HG03575 (cell line): ENCODE results near the gene INTS6.
A peak's percentile ranks its signal among the peaks of the same experiment; 100 is the strongest.

Source experiments
- ATAC-seq: cut with Tn5 transposase; IDR thresholded peaks from one replicate; pipeline ENCODE4 v1.9.1; 2021; ENCODE audit not compliant: unreplicated experiment, insufficient number of reproducible peaks, low FRiP score; ENCODE audit errors: extremely low read depth

Gene INTS6

DNA sequence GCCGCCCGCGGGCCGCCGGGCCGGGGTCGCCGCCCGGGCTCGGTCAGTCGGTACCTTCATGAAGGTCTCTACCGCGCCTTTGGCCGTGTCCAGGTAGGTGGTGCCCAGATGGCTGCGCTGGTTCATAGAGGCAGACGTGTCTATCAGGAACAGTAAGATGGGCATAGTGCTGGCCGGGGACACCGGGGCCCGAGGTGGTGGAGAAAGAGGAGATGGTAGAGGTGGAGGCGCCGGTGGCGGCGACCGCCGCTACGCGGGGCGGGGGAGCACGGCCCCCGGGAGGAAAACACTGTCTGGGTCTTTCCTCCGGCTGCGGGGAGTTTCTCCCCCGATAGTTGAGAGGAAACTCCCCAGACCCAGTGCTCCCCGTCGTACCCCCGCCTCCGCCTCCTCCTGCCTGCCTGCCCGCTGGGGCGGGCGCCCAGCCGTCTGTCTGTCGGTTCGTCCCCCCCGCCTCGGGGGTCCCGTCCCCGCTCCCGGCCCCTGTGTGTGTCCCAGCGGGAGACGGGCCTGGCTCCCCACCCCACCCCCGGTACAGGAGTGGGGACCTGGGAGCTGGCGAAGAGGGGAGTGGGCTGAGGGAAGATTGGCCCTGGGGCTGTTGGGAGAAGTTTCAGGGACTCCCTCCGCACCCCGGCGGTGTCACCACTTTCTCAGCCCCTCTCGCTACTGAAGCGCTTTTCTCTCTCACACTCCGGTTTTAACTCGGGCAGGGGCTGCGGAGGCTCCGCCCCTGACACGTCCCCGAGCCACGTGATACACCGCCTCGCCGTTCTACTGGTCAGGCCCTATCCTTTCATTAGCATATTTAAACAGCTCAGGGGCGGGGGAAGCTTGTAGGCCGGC, at the start of gene INTS6:
Gene INTS6 (minus strand): TSS at position 676 of the 846 bp plus-strand sequence. CDS start 511 bp downstream, at position 165.
- peak; percentile 43 for ATAC-seq

DNA sequence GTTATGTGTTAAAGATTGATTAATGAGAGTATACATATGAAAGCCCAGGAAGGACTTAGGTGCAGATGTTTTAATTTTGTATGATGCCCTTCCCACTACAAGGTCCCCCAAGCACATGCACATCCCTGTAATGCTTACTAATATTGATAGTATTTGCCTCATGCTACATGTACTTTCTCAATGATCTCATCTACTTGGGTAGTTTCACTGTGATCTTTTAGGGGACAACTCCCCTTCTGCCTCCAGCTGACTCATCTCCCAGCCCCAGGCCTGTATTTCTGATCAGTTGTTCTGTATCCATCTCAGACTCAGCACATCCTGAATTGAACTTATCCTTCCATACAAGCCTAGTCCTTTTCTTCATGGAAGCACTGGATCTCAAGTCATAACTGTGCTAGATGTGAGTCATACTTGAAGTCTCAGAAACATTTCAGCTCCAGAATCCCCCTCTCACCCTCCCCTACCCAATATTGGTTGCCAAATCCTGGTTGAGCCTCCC, 49.4 kb upstream of the INTS6 start:
- peak; percentile 98 for ATAC-seq

DNA sequence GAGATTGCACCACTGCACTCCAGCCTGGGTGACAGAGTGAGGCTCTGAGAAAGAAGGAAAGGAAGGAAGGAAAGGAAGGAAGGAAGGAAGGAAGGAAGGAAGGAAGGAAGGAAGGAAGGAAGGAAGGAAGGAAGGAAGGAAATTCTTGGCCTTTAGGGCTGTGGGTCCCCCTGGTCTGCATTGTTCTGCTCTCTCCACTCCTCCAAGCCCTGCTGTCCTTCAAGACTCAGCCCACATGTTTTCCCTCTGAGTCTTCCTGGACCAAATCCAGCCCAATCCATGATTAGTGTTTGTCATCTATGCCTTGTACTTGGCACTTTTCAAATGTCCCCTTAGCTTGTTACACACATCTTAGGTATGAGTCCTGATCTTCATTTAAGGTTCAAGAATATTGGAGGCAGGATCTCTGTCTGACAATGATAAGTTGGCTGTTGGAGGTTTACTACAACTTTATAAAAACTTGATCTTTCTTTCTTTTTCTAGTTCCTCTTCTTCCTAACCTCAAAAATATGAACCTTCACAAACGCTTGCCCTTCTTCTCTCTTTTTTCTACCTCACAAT, 48.8 kb upstream of the INTS6 start:
- ATAC-seq, result no peak

- no peak for ATAC-seq
Observed at GRCh38 chr13:51501096-51501495, 48.3 kb upstream of the INTS6 start.

GRCh38 chr13:51500687-51501086, 47.9 kb upstream of the INTS6 start:
- ATAC-seq, result no peak

- no peak for ATAC-seq
Observed at GRCh38 chr13:51499841-51500240, 47.0 kb upstream of the INTS6 start.

DNA sequence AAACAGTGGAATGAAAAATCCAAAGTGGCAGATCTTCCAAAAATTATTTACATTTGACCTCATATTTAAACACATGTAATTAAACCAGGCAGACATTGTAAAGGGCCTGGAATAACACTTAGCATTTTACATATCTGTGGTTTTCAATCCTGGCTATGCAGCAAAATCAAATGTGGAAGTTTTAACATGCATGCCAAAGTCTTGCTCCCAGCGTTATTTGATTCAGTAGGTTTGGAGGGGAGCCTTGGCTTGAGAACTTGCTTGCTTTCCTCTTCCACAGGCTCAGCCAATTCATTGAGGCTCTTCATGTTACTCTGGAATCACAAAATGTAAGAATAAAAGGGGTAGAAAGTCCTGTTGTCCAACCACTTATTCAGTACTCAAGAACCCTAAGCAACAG, 42.5 kb upstream of the INTS6 start:
- no peak for ATAC-seq

DNA sequence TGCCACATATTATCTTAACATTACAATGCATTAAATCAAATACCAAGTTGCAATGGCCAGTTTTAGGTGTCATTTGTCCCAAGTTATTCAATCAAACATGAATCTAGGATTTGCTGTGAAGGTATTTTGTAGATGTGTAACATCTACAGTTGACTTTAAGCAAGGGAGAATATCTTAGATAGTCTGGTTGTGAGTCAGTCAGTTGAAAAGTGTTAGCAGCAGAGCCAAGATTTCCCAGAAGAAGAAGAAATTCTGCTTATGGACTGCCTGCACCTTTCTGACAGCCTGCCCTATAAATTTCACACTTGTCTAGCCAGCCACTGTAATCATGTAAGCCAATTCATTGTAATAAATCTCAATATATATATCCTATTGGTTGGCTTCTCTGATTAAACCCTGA, 41.3 kb upstream of the INTS6 start:
- ATAC-seq, result no peak

DNA sequence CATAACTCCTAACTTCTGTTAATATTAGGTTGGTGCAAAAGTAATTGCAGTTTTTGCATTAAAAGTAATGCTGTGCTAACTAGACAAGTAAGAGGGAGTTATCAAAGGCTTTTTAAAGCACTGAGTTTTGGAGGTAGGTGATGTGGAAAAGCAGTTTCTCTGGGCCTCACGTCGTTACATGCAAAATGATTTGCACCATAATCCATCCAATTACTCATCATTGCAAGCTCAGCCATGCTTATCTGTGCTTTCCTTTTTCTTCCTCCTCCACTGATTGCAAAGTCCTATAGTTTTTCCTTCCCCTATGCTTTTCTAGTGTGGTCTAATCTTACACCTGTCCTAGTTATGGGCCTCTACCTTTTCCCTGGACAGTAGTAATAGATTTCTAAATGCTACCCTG, 35.4 kb upstream of the INTS6 start:
- ATAC-seq, result no peak

- ATAC-seq, result no peak
Observed at GRCh38 chr13:51481656-51482055, 28.8 kb upstream of the INTS6 start.

GRCh38 chr13:51479199-51479523, 26.3 kb upstream of the INTS6 start:
- ATAC-seq, result no peak

DNA sequence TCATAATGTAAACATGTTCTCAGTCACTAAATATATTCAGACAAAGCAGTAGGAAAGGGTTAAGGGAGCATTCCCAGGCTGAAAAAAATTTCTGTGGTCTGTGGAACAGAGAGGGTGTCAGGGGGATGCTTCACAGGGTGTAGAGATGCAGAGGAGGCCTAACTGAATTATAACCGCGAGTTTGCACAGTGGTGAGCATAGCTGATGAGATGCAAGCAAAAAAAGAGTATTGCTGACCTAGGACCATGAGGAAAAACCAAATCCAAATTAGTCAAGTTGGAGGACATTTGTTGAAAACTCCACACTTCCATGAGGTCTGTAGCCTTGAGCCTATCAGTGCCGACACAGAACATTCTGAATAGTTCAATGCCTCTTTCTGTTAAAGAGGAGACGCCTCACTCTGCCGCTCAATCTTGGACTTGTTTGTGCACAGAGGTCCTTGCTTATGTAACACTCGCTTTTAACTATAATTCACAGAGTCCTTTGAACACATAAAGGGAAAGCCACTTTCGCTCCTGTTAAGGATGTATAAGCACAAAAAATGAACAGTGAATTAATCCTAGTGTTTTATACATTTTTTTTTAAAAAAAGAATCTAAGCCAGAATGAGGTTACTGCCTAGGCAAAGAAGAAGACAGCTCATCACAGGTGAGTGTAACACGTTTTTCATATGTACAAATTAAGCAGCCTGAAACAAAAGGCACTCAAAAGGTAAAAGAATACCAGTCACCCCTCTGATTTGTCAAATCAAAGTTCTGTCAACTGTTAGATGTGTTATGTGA, 25.8 kb upstream of the INTS6 start:
- no peak for ATAC-seq

GRCh38 chr13:51477653-51478324, 25.0 kb upstream of the INTS6 start:
- ATAC-seq, result no peak

- ATAC-seq, result no peak
Observed at GRCh38 chr13:51477149-51477548, 24.3 kb upstream of the INTS6 start.

- no peak for ATAC-seq
Observed at GRCh38 chr13:51475727-51476501, 23.1 kb upstream of the INTS6 start.

- ATAC-seq, result no peak
Observed at GRCh38 chr13:51469790-51470189, 17.0 kb upstream of the INTS6 start.

DNA sequence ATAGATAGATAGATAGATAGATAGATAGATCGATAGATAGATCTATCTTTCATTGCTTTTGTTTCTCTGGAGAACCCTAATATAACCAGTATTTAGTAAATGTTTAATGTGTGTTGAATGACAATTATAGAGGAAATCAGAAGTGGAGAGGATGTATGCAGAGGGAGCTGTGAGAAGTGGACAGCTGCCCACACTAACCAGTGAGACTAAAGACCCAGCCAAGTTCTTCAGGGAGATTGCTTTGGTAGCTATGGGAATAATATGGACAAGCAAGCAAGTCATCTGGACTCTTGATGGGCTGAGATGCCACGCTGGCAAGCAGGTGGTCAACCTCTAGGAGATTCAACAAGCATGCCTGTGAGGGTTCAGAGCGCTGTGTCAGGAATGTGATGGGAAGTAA, 14.9 kb upstream of the INTS6 start:
- ATAC-seq, result no peak

GRCh38 chr13:51465124-51465523, 12.3 kb upstream of the INTS6 start:
- ATAC-seq, result no peak
